Astrocyte of the spinal cord (primary cell): ENCODE measurements around the gene ZNF710.

Experiments
- DNase-seq: peaks from one replicate; pipeline ENCODE4 v3.0.0; 2011; ENCODE audit warnings: low read depth, low spot score
- H3K4me3 ChIP-seq: 2 replicates; pipeline ENCODE4 v1.5.1; 2011; ENCODE audit warnings: low read depth, mild to moderate bottlenecking, low read length, moderate library complexity
- in situ Hi-C: cut with HindIII; loops from 2 replicates; pipeline ENCODE4 v1.10.0; 2017; ENCODE audit warnings: low sequenced_read_pairs
- TF ChIP-seq, protein P1 (sequence below): IDR thresholded peaks from 2 replicates; pipeline ENCODE4 v1.5.1; 2012; ENCODE audit warnings: low read depth, mild to moderate bottlenecking, low read length, inconsistent platforms

ZNF710 gene

DNA sequence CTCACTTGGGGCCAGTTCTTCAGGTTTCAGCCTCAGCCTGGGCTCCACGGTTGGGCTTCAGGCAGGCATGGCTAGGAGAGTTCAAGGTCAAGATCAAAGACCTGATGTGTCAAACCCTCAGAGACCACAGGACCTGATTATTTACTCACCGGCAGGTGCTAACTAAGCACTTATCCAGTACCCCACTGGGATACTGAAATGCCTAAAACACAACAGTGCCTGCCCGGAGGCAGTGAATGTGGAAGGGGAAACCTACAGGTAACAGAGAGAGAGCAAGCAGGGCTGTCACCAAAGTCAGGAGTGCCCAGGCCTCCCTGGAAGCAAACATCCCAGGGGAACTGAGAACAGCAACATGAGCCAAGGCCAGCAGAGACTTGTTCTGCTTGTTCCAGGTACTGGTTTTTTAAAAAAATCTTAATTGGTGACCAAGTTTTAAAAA, 94.4 kb downstream of the ZNF710 start:
- H3K4me3 ChIP-seq, result no peak overlapping the region
- DNase-seq, result no peak
- in situ Hi-C loops, result no loop called here
- TF ChIP-seq, protein P1, sequence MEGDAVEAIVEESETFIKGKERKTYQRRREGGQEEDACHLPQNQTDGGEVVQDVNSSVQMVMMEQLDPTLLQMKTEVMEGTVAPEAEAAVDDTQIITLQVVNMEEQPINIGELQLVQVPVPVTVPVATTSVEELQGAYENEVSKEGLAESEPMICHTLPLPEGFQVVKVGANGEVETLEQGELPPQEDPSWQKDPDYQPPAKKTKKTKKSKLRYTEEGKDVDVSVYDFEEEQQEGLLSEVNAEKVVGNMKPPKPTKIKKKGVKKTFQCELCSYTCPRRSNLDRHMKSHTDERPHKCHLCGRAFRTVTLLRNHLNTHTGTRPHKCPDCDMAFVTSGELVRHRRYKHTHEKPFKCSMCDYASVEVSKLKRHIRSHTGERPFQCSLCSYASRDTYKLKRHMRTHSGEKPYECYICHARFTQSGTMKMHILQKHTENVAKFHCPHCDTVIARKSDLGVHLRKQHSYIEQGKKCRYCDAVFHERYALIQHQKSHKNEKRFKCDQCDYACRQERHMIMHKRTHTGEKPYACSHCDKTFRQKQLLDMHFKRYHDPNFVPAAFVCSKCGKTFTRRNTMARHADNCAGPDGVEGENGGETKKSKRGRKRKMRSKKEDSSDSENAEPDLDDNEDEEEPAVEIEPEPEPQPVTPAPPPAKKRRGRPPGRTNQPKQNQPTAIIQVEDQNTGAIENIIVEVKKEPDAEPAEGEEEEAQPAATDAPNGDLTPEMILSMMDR, result no peak

DNA sequence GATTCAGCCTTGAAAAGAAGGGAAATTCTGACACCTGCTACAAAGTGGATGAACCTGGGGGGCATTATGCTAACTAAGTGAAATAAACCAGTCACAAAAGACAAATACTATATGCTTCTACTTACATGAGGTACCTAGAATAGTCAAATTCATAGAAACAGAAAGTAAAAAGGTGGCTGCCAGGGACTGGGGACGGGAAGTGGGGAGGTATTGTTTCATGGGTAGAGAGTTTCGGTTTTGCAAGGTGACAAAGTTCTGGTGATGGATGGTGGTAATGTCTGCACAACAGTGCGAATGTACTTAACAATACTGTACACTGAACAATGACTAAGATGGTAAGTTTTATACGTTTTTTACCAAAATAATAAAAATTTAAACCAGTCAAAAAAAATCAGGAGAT, 96.4 kb downstream of the ZNF710 start:
- TF ChIP-seq, protein P1, result no peak
- in situ Hi-C loops, result no loop called here
- no peak overlapping the region for H3K4me3 ChIP-seq
- no peak for DNase-seq

DNA sequence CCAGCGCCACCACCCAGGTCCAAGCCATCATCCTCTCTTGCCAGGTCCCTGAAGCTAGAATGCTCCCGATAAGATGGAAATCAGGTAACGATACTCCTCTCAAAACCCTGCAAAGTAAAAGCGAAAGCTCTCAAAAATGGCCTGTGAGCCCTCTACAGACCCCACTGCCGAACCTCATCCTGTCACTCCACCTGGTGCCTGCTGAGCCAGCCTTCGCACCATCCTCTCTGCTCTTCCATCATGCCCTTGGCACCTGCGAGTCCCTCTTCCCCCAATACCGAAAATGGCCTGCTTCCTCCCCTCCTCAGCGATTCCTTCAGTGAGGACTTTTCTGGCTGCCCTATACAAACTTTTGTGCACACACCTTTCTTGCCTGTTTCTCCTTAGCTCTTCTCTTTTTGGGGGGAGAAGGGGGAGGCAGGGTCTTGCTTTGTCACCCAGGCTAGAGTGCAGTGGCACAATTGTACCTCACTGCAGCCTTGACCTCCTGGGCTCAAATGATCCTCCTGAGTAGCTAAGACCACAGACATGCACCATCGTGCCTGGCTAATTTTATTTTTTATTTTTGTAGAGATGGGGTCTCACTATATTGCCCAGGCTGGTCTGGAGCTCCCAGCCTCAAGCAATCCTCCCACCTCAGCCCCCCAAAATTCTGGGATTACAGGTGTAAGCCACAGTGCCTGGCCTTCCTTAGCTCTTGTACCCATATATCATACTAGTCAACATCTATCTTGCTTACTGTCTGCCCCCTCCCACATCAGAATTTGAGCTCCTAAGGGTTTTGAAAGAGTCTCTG, 98.1 kb downstream of the ZNF710 start:
- DNase-seq, result no peak
- TF ChIP-seq, protein P1, result no peak
- in situ Hi-C loops, result no loop called here
- no peak overlapping the region for H3K4me3 ChIP-seq

DNA sequence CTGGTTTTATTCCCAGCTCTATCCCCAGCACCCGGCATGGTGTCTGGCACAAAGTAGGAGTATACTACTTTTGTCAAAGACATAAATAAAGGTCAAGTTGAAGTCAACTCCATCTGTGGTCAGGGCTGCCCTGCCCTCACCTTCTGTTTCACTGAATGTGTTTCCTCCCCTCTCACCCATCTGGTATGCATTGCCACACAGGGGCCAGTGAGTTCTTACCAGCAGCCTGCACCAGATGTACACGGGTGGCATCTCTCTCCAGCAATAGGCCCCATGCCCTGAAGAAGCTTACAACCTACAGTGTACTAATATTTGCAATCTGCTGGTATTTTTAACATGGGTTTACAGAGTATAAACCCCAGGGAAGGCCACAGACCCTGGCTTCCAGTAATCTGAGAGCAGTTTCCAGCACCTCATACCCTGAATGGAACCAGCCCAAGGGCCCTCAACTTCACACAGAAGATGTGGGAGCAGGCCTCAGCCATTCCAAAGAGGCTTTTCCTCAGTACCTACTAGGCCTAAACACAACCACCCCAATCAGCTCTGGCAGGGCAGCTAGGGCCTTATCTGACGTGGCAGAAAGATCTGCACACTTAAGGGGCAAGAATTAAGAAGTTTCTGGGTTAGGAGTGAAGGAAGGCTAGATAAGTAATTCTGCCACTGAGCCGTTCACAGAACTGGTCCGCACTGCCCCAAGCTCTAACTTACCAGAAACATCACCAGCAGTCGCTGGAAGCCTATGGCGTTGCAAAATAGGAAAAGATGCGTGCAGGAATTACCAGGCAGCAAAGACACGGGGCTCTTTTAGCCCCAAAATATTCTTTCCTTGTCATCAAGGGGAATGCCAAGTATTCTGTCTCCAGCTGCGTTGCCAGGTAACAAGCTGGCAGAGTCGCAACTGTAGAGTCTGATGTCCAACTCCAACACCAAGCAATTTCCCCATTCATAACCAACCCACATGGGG, 99.0 kb downstream of the ZNF710 start:
- peak; percentile 61 for DNase-seq
- TF ChIP-seq, protein P1, result no peak
- no peak overlapping the region for H3K4me3 ChIP-seq
- in situ Hi-C loops, result no loop called here

DNA sequence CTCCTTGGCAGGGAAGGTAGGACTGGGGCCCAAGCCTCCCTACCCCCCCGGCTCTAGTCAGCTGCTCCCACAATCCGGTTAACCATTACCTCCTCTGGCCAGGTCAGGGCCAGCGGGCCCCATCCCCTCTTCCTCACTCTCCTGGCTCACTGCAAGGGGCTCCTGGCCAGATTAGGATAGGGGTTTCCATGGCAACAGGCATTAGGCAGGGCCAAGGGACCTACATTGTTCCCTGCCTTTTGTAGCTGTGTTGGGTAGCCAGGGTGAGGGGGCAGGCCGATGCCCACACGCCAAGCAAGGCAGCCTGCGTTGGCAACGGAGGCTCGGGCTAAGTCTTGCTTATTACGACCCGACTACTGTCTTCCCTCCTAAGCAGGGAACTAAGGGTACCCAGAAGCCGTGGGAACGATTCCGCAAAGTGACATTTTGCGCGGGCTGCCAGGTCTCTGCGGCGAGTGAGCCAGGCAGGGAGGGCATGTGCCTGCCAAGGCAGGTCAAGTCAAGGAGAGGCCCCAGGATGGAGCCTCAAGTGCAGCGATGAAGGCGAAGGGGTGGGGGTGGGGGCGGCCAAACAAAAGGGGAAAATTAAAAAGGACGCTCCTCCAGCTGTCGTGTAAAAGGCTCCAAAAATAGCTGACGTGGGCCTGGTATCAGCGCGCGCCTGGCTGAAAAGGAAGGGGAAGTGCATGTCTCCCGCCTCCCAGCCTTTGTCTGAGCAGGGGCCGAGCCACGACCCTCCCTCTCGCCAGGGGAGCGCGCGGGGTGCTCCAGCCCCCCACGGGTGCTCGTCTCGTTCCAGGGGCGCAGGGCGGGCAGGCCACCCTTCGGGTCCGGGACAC, 100.2 kb downstream of the ZNF710 start:
- peak overlapping the region; percentile 53 for H3K4me3 ChIP-seq
- no peak for DNase-seq
- in situ Hi-C loops, result no loop called here
- TF ChIP-seq, protein P1, result no peak
